Osteoblast (primary cell): ENCODE measurements around the gene CST7. TPM values are rescaled to one million over a fixed set of nuclear protein-coding genes. Genes with fewer than 3 reads are reported as not detected.

Experiments used
- DNase-seq: peaks from one replicate; pipeline ENCODE4 v3.0.0; 2011; ENCODE audit warnings: low spot score, mixed read lengths; ENCODE audit not compliant: insufficient read length; ENCODE audit errors: missing footprints
- H2AFZ ChIP-seq: 2 replicates; pipeline ENCODE4 v1.6.0; 2011; ENCODE audit warnings: mild to moderate bottlenecking, low read length
- H3K27ac ChIP-seq: 2 replicates; pipeline ENCODE4 v1.5.1; 2011; ENCODE audit warnings: mild to moderate bottlenecking, low read depth, low read length, moderate library complexity
- H3K27me3 ChIP-seq: 2 replicates; pipeline ENCODE4 v1.6.0; 2012; ENCODE audit warnings: mild to moderate bottlenecking, control low read depth, inconsistent platforms, low read length, moderate library complexity; ENCODE audit not compliant: insufficient read depth
- H3K36me3 ChIP-seq: 2 replicates; pipeline ENCODE4 v1.5.1; 2011; ENCODE audit warnings: mild to moderate bottlenecking, low read length, control low read depth, moderate library complexity; ENCODE audit not compliant: insufficient read depth
- H3K4me1 ChIP-seq: 2 replicates; pipeline ENCODE4 v1.5.1; 2011; ENCODE audit warnings: mild to moderate bottlenecking, low read length, control low read depth, moderate library complexity; ENCODE audit not compliant: insufficient read depth
- H3K4me2 ChIP-seq: 2 replicates; pipeline ENCODE4 v1.6.0; 2011; ENCODE audit warnings: mild to moderate bottlenecking, low read length; ENCODE audit not compliant: insufficient read depth
- H3K4me3 ChIP-seq: fragments of 200-600 bp; sonication (generic); 3 replicates; pipeline ENCODE4 v1.5.1; 2012; ENCODE audit warnings: mild to moderate bottlenecking, low read length, inconsistent platforms; ENCODE audit not compliant: insufficient read depth
- H3K79me2 ChIP-seq: 2 replicates; pipeline ENCODE4 v1.6.0; 2012; ENCODE audit warnings: mild to moderate bottlenecking, low read length, control low read depth, inconsistent platforms; ENCODE audit not compliant: insufficient read depth
- H3K9me3 ChIP-seq: 2 replicates; pipeline ENCODE4 v1.5.1; 2011; ENCODE audit warnings: low read depth, low read length, control low read depth
- H4K20me1 ChIP-seq: 2 replicates; pipeline ENCODE4 v1.6.0; 2012; ENCODE audit warnings: mild to moderate bottlenecking, low read length, control low read depth; ENCODE audit not compliant: insufficient read depth
- total RNA-seq: library from RNA; depleted of rRNA; stranded (reverse); fragments of >200 nt; gene quantifications from 2 replicates; pipeline ENCODE4 v1.2.3, GENCODE V29; 2012
- TF ChIP-seq, protein P1 (sequence below): IDR thresholded peaks from 2 replicates; pipeline ENCODE4 v1.5.1; 2011; ENCODE audit warnings: mild to moderate bottlenecking, low read depth, low read length, moderate library complexity; ENCODE audit errors: extremely low read depth

The CST7 gene
- total RNA-seq, 1 donor: not detected

DNA sequence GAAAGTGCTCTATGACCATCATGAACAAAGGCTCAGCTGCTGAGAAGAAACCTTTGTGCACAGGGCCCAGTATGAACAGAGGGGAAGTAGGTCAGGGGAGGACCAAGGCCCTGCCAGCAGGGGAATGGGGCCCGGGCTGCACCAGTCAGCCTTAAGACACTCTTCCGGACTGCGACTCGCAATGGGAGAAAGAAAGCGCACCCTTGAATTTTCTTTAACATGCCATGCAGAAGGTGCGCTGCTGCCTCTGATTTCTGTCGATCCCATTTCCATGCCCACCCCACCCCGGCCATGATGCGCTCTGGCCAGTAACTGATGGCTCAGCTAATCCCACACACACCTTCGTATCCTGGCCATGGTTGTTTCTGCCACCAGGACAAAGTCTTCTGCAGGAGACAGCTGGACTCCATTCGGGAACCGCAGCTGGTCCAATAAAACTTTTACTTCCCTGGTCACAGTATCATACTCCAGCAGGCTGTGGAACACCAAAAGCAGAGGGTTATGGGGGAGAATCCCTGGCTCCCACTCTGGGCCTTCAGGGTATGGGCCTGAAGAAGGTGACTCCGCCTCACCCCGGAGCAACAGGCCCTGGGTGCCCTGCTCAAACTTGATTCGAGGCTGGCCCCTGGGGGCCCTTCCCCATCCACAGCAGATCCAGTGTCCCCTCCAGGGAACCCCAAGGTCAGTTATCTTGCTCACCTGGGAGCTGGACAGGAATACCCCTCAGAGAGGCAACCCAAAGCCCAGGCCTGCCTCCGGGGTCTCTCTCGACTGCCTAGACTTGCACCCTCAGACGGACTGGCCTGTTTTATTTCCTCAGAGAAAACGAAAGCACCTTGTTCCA is 20.3 kb downstream of the CST7 start:
- Histone ChIP-seq H3K4me3 (no peak overlapping the region), H3K27ac (no peak overlapping the region), H2AFZ (no peak overlapping the region), H3K4me2 (no peak overlapping the region), H3K36me3 (peaks cover 56% of the 10 kb centered on the region), H3K4me1 (no peaks in the 10 kb centered on the region), H3K27me3 (no peaks in the 10 kb centered on the region), H4K20me1 (no peaks in the 10 kb centered on the region), H3K79me2 (no peaks in the 10 kb centered on the region), H3K9me3 (no peaks in the 10 kb centered on the region)
- no peak for DNase-seq
- TF ChIP-seq, protein P1, sequence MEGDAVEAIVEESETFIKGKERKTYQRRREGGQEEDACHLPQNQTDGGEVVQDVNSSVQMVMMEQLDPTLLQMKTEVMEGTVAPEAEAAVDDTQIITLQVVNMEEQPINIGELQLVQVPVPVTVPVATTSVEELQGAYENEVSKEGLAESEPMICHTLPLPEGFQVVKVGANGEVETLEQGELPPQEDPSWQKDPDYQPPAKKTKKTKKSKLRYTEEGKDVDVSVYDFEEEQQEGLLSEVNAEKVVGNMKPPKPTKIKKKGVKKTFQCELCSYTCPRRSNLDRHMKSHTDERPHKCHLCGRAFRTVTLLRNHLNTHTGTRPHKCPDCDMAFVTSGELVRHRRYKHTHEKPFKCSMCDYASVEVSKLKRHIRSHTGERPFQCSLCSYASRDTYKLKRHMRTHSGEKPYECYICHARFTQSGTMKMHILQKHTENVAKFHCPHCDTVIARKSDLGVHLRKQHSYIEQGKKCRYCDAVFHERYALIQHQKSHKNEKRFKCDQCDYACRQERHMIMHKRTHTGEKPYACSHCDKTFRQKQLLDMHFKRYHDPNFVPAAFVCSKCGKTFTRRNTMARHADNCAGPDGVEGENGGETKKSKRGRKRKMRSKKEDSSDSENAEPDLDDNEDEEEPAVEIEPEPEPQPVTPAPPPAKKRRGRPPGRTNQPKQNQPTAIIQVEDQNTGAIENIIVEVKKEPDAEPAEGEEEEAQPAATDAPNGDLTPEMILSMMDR: no peak

DNA sequence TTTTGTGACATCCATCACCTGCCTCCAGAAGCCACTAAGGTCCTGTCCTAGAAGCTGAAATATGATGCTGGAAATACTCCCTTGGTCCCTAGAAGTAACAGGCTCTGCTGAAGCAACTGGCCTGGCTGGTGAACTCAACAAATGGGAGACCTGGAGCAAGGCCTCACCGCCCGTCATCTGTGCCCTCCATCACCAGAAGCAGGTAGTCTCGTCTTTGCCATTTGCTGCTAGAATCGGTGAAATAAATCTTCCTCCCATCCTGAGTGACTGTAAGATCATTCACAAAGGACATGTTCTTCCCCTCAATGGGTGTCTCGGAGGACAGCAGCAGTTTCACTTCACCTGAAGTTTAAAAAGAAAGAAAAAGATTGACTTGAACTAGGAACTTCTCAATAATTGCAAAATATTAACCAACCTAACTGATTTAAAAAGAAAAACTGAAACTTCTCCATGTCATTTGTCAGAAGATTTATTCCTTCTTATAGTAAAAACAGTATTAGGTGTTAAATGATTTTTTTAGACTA is 21.0 kb downstream of the CST7 start:
- Histone ChIP-seq H3K9me3 (no peaks in the 10 kb centered on the region), H3K36me3 (peaks cover 56% of the 10 kb centered on the region), H4K20me1 (no peaks in the 10 kb centered on the region), H2AFZ (no peak overlapping the region), H3K4me2 (no peak overlapping the region), H3K4me1 (no peaks in the 10 kb centered on the region), H3K27me3 (no peaks in the 10 kb centered on the region), H3K4me3 (no peak overlapping the region), H3K79me2 (no peaks in the 10 kb centered on the region), H3K27ac (no peak overlapping the region)
- TF ChIP-seq, protein P1: no peak
- no peak for DNase-seq

DNA sequence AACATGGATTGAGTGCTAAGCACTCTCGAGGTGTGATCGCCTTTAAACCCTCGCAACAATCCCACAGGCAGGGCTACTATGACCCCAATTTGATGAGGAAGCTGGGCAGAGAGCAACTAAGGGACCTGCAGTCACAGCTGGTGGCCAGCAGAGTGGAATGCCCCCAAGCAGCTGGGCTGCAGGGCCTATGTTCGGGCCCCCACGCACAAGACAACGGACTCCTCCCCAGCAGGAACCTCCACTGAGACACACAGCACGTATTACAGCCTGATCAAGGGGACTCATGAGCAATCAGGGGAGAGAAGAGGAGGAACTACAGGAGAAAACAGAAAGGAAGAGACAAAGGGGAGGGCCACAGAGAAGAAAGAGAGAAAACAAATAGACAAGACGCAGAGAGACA is 21.7 kb downstream of the CST7 start:
- Histone ChIP-seq H3K4me2 (no peak overlapping the region), H3K4me1 (no peaks in the 10 kb centered on the region), H3K9me3 (no peaks in the 10 kb centered on the region), H2AFZ (no peak overlapping the region), H3K4me3 (no peak overlapping the region), H3K27me3 (no peaks in the 10 kb centered on the region), H3K36me3 (peaks cover 56% of the 10 kb centered on the region), H3K27ac (no peak overlapping the region), H3K79me2 (no peaks in the 10 kb centered on the region), H4K20me1 (no peaks in the 10 kb centered on the region)
- DNase-seq: no peak
- TF ChIP-seq, protein P1: no peak

DNA sequence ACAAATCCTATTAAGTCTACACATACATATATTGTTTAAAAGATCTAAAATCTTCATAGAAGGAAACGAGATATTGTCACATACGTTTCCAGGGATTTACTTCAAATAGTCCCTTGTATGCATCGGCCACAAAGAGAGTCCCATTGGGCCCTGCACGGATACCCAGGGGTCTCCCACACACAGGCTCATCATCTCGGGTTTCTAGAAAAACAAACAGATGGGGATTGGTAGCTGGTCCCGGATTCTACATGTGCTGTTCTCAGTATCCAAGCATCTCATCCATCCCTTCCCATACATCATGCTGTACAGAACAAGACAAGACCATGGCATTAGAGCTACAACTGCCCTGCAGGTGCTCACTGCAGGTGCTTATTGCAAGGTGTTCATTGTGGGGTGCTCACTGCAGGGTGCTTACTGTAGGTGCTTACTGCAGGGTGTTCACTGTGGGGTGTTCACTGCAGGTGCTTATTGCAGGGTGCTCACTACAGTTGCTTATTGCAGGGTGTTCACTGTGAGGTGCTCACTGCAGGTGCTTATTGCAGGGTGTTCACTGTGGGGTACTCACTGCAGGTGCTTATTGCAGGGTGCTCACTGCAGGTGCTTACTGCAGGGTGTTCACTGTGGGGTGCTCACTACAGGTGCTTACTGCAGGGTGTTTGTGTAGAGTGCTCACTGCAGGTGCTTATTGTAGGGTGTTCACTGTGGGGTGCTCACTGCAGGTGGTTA is 22.5 kb downstream of the CST7 start:
- H2AFZ ChIP-seq: no peak overlapping the region
- no peak overlapping the region for H3K27ac ChIP-seq
- TF ChIP-seq, protein P1: no peak
- no peak overlapping the region for H3K4me3 ChIP-seq
- H3K4me2 ChIP-seq: no peak overlapping the region
- H3K27me3 ChIP-seq: no peaks in the 10 kb centered on the region
- H3K4me1 ChIP-seq: no peaks in the 10 kb centered on the region
- peaks cover 61% of the 10 kb centered on the region for H3K36me3 ChIP-seq
- no peaks in the 10 kb centered on the region for H3K9me3 ChIP-seq
- no peak for DNase-seq
- H3K79me2 ChIP-seq: peaks cover 7% of the 10 kb centered on the region
- H4K20me1 ChIP-seq: no peaks in the 10 kb centered on the region
